ENCODE measurements around the gene ZNF30. TPM values are rescaled to one million over a fixed set of nuclear protein-coding genes. Genes with fewer than 3 reads are reported as not detected.

ZNF30 gene
- total RNA-seq, 1 donor from 2014 or later, result 6.9 TPM

DNA sequence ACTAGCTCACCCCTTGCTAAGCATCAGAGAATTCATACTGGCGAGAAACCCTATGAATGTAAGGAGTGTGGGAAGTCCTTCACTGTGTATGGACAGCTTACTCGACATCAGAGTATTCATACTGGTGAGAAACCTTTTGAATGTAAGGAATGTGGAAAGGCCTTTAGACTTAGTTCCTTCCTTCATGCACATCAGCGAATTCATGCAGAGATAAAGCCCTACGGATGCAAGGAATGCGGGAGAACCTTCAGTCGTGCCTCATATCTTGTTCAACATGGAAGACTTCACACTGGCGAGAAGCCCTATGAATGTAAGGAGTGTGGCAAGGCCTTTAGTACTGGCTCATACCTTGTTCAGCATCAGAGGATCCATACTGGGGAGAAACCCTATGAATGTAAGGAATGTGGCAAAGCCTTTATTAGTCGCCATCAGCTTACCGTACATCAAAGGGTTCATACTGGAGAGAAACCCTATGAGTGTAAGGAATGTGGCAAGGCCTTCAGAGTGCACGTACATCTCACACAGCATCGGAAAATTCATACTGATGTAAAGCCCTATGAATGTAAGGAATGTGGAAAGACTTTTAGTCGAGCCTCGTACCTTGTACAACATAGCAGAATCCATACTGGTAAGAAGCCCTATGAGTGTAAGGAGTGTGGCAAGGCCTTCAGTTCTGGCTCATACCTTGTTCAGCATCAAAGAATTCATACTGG lies 17.3 kb downstream of the ZNF30 start:
- no peak for DNase-seq (ENCODE audit: extremely low spot score, unreplicated experiment)
- Mint-ChIP-seq H3K27me3 (no peaks in the 10 kb centered on the region), H3K9me3 (peaks cover 20% of the 10 kb centered on the region), H3K27ac (no peak overlapping the region), H3K4me1 (ENCODE audit: unreplicated experiment) (no peaks in the 10 kb centered on the region), H3K4me3 (no peak overlapping the region), H3K36me3 (peaks cover 49% of the 10 kb centered on the region)
- no peak for TF ChIP-seq CTCF (conservative IDR thresholded peaks at IDR 0.05)

DNA sequence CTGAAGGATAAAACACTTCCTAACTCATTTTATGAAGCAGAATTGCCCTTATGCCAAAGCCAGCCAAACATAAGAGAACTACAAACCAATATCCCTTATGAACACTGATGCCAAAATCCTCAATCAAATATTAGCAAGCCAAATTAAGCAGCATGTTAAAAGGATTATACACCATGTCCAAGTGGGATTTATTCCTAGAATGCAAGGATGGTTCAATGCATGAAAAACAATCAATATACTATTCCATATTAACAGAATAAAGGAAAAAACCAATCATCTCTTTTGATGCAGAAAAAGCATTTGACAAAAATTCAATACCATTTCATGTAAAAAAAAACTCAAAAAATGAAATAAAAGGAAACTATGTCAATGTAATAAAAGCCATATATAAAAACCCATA lies 26.4 kb downstream of the ZNF30 start:
- no peak for TF ChIP-seq CTCF (conservative IDR thresholded peaks at IDR 0.05)
- peaks cover 23% of the 10 kb centered on the region for H3K9me3 Mint-ChIP-seq
- no peak for DNase-seq (ENCODE audit: extremely low spot score, unreplicated experiment)
- H3K4me3 Mint-ChIP-seq, result no peak overlapping the region
- no peaks in the 10 kb centered on the region for H3K27me3 Mint-ChIP-seq
- H3K4me1 Mint-ChIP-seq (ENCODE audit: unreplicated experiment), result no peaks in the 10 kb centered on the region
- no peak overlapping the region for H3K27ac Mint-ChIP-seq
- H3K36me3 Mint-ChIP-seq, result peaks cover 53% of the 10 kb centered on the region

DNA sequence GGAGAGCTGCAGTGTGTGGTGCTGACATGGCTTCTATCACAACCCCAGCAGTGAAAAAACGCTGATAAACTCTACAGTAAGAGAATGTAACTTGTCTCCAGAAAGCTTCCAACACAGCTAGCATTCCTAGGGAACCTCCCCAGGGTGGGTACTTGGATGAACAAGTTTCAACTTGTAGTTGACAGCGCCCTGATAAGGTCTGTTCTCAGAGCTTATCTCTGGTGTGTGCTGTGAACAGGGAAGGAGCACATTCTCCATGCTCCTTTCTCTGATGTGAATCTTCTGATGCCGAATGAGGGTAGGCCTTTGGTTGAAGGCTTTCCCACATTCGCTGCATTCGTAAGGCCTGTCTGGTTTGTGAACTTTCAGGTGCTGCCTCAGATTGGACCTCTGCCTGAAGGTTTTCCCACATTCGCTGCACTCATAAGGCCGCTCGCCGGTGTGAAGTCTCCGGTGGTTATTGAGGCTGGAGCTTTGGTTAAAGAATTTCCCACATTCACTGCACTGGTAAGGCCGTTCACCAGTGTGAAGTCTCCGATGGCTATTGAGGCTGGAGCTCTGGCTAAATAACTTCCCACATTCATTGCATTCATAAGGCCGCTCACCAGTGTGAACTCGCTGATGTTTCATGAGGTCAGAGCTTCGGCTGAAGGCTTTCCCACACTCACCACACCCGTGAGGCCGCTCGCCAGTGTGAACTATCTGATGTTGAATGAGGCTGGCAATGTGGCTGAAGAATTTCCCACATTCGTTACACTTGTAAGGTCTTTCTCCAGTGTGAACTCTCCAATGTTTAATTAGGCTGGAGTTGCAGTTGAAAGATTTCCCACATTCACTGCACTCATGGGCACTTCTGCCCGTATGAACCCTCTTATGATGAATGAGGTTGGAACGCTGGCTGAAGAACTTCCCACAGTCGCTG lies 31.4 kb downstream of the ZNF30 start:
- no peak for TF ChIP-seq CTCF (conservative IDR thresholded peaks at IDR 0.05)
- no peak overlapping the region for H3K27ac Mint-ChIP-seq
- H3K4me1 Mint-ChIP-seq (ENCODE audit: unreplicated experiment), result peaks cover 14% of the 10 kb centered on the region
- no peak overlapping the region for H3K4me3 Mint-ChIP-seq
- peaks cover 20% of the 10 kb centered on the region for H3K9me3 Mint-ChIP-seq
- DNase-seq (ENCODE audit: extremely low spot score, unreplicated experiment), result no peak
- H3K27me3 Mint-ChIP-seq, result no peaks in the 10 kb centered on the region
- H3K36me3 Mint-ChIP-seq, result peaks cover 79% of the 10 kb centered on the region

DNA sequence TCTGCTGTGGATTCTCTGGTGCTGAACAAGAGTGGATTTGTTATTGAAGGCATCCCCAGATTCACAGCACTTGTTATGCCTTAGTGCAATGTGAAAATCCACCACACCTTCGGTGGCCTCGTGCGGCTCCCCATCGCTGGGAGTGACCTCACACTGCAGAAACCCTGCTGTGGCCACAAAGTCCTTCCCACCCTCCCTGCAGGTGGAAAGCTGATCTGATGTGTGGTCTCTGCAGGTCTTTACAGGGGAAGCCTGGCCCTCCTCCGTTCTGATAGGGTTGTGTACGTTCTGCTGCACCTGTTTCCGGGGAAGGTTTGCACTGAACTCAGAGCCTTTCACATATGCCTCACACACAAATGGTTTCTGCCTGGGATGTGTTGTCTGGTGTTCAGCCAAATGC lies 32.3 kb downstream of the ZNF30 start:
- Mint-ChIP-seq H3K4me3 (no peak overlapping the region), H3K36me3 (peaks cover 75% of the 10 kb centered on the region), H3K9me3 (peaks cover 15% of the 10 kb centered on the region), H3K4me1 (ENCODE audit: unreplicated experiment) (peaks cover 16% of the 10 kb centered on the region), H3K27ac (no peak overlapping the region), H3K27me3 (no peaks in the 10 kb centered on the region)
- TF ChIP-seq CTCF (conservative IDR thresholded peaks at IDR 0.05), result no peak
- DNase-seq (ENCODE audit: extremely low spot score, unreplicated experiment), result peak; percentile 47

- Mint-ChIP-seq H3K27me3 (no peaks in the 10 kb centered on the region), H3K4me3 (peak overlapping the region; percentile 63), H3K36me3 (peaks cover 69% of the 10 kb centered on the region), H3K9me3 (peaks cover 15% of the 10 kb centered on the region), H3K27ac (no peak overlapping the region), H3K4me1 (ENCODE audit: unreplicated experiment) (peaks cover 16% of the 10 kb centered on the region)
- no peak for TF ChIP-seq CTCF (conservative IDR thresholded peaks at IDR 0.05)
- peak; percentile 8 for DNase-seq (ENCODE audit: extremely low spot score, unreplicated experiment)
Measured at GRCh38 chr19:34960103-34960805, 33.6 kb downstream of the ZNF30 start.

Measured in type B pancreatic cell (in vitro differentiated cells).